ENCODE data around the gene PARD3.

DNA sequence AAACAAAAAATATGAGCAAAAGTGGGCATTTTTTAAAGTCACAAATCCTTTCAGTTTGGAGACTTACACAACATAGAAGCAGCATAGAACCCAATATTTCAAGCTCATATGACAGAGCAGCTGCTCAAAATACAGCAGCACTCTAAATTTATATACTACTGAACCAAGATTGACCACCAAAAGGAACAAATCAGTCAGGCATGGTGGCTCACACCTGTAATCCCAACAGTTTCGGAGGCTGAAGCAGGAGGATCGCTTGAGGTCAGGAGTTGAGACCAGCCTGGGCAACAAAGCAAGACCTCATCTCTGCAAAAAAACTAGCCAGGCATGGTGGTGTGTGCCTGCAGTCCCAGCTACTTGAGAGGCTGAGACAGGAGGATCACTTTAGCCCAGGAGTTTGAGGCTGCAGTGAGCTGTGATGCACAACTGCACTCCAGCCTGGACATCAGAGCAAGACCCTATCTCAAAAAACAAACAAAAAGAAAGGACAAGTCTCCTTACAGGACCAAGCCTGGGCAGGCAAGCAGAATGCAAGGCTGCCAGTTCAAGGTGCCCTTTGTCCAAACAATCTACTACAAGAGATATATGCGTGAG is 40.0 kb downstream of the PARD3 start:
- TF ChIP-seq POLR2A (IDR thresholded peaks at IDR 0.05), result no peak
- TF ChIP-seq, protein P1, sequence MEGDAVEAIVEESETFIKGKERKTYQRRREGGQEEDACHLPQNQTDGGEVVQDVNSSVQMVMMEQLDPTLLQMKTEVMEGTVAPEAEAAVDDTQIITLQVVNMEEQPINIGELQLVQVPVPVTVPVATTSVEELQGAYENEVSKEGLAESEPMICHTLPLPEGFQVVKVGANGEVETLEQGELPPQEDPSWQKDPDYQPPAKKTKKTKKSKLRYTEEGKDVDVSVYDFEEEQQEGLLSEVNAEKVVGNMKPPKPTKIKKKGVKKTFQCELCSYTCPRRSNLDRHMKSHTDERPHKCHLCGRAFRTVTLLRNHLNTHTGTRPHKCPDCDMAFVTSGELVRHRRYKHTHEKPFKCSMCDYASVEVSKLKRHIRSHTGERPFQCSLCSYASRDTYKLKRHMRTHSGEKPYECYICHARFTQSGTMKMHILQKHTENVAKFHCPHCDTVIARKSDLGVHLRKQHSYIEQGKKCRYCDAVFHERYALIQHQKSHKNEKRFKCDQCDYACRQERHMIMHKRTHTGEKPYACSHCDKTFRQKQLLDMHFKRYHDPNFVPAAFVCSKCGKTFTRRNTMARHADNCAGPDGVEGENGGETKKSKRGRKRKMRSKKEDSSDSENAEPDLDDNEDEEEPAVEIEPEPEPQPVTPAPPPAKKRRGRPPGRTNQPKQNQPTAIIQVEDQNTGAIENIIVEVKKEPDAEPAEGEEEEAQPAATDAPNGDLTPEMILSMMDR (IDR thresholded peaks at IDR 0.05), result no peak

All from Peyer's patch (tissue), 4 donors.